Measurements from ENCODE around the gene GRM4.

Gene GRM4

GRCh38 chr6:34103321-34103720 is 42.6 kb downstream of the GRM4 start:
- TF ChIP-seq CTCF (IDR thresholded peaks at IDR 0.05; ENCODE audit: low read depth, low read length), result no peak
- DNase-seq (ENCODE audit: extremely low read depth, low read depth), result no peak

GRCh38 chr6:34102696-34103095 is 43.2 kb downstream of the GRM4 start:
- TF ChIP-seq CTCF (IDR thresholded peaks at IDR 0.05; ENCODE audit: low read depth, low read length), result no peak
- DNase-seq (ENCODE audit: extremely low read depth, low read depth), result no peak

- no peak for DNase-seq (ENCODE audit: extremely low read depth, low read depth)
- TF ChIP-seq CTCF (IDR thresholded peaks at IDR 0.05; ENCODE audit: low read depth, low read length), result no peak
Observed at GRCh38 chr6:34102099-34102656, 43.7 kb downstream of the GRM4 start.

- no peak for DNase-seq (ENCODE audit: extremely low read depth, low read depth)
- TF ChIP-seq CTCF (IDR thresholded peaks at IDR 0.05; ENCODE audit: low read depth, low read length), result no peak
Observed at GRCh38 chr6:34100788-34101187, 45.1 kb downstream of the GRM4 start.

GRCh38 chr6:34099878-34100277 is 46.0 kb downstream of the GRM4 start:
- no peak for DNase-seq (ENCODE audit: extremely low read depth, low read depth)
- no peak for TF ChIP-seq CTCF (IDR thresholded peaks at IDR 0.05; ENCODE audit: low read depth, low read length)

- no peak for TF ChIP-seq CTCF (IDR thresholded peaks at IDR 0.05; ENCODE audit: low read depth, low read length)
- no peak for DNase-seq (ENCODE audit: extremely low read depth, low read depth)
Observed at GRCh38 chr6:34098045-34098936, 47.6 kb downstream of the GRM4 start.

- TF ChIP-seq CTCF (IDR thresholded peaks at IDR 0.05; ENCODE audit: low read depth, low read length), result no peak
- DNase-seq (ENCODE audit: extremely low read depth, low read depth), result no peak
Observed at GRCh38 chr6:34096814-34097213, 49.1 kb downstream of the GRM4 start.
